OCI-LY1 (cell line): ENCODE data around the gene SPSB4.

Experiments
- H2AFZ ChIP-seq: fragments of 200-600 bp; sonication (generic), shearing (Covaris generic); 2 replicates; pipeline ENCODE4 v1.6.0; 2014; ENCODE audit warnings: antibody characterized with exemption, mild to moderate bottlenecking, low read length
- H3F3A ChIP-seq: fragments of 200-600 bp; sonication (generic), shearing (Covaris generic); 2 replicates; pipeline ENCODE4 v1.6.0; 2014; ENCODE audit warnings: mild to moderate bottlenecking, antibody characterized with exemption, low read length, moderate library complexity; ENCODE audit not compliant: insufficient read depth
- H3K27ac ChIP-seq: fragments of 200-600 bp; sonication (generic); 2 replicates; pipeline ENCODE4 v1.5.1; 2014; ENCODE audit warnings: low read length, mixed run types, mild to moderate bottlenecking, low read depth; ENCODE audit not compliant: poor library complexity, severe bottlenecking
- H3K27me3 ChIP-seq: fragments of 200-600 bp; sonication (generic); 2 replicates; pipeline ENCODE4 v1.6.0; 2014; ENCODE audit warnings: antibody characterized with exemption, mild to moderate bottlenecking, low read length, moderate library complexity; ENCODE audit not compliant: insufficient read depth
- H3K36me3 ChIP-seq: fragments of 200-600 bp; sonication (generic); 2 replicates; pipeline ENCODE4 v1.6.1; 2014; ENCODE audit warnings: mild to moderate bottlenecking, antibody characterized with exemption, low read length, moderate library complexity, mixed read lengths; ENCODE audit not compliant: insufficient read depth
- H3K4me1 ChIP-seq: fragments of 200-600 bp; sonication (generic); 2 replicates; pipeline ENCODE4 v1.5.1; 2014; ENCODE audit warnings: mild to moderate bottlenecking, low read length, moderate library complexity; ENCODE audit not compliant: insufficient read depth, severe bottlenecking
- H3K4me2 ChIP-seq: fragments of 200-600 bp; sonication (generic), shearing (Covaris generic); 2 replicates; pipeline ENCODE4 v1.6.1; 2014; ENCODE audit warnings: low read length
- H3K4me3 ChIP-seq: fragments of 200-600 bp; sonication (generic); 2 replicates; pipeline ENCODE4 v1.5.1; 2014; ENCODE audit warnings: low read length, low read depth, mild to moderate bottlenecking, mixed read lengths; ENCODE audit not compliant: poor library complexity, severe bottlenecking
- H3K79me2 ChIP-seq: fragments of 200-600 bp; shearing (Covaris generic); 2 replicates; pipeline ENCODE4 v1.6.1; 2016; ENCODE audit warnings: mixed run types, low read length, mixed read lengths; ENCODE audit not compliant: insufficient read depth
- H3K9ac ChIP-seq: fragments of 200-600 bp; sonication (generic), shearing (Covaris generic); 2 replicates; pipeline ENCODE4 v1.6.1; 2014; ENCODE audit warnings: mild to moderate bottlenecking, low read length, mixed read lengths
- H3K9me2 ChIP-seq: fragments of 200-600 bp; sonication (generic), shearing (Covaris generic); 2 replicates; pipeline ENCODE4 v1.6.1; 2014; ENCODE audit warnings: low read depth, mild to moderate bottlenecking, low read length, mixed read lengths
- H3K9me3 ChIP-seq: fragments of 200-600 bp; shearing (Covaris generic); 2 replicates; pipeline ENCODE4 v1.6.1; 2014; ENCODE audit warnings: low read length, mixed read lengths
- H4K20me1 ChIP-seq: fragments of 200-600 bp; sonication (generic), shearing (Covaris generic); 2 replicates; pipeline ENCODE4 v1.6.0; 2016; ENCODE audit warnings: mild to moderate bottlenecking, low read length; ENCODE audit not compliant: insufficient read depth
- EZH2 ChIP-seq: fragments of 200-600 bp; sonication (generic), shearing (Covaris generic); IDR thresholded peaks from 2 replicates; pipeline ENCODE4 v1.8.0; 2017; ENCODE audit warnings: borderline replicate concordance, mixed run types, mild to moderate bottlenecking, antibody characterized with exemption, low read length, moderate library complexity, mixed read lengths
- TF ChIP-seq, protein P1 (sequence below): fragments of 200-600 bp; sonication (generic), shearing (Covaris generic); IDR thresholded peaks from 2 replicates; pipeline ENCODE4 v1.5.1; 2017; ENCODE audit warnings: mild to moderate bottlenecking, antibody characterized with exemption, low read length, moderate library complexity, mixed read lengths

SPSB4 gene

DNA sequence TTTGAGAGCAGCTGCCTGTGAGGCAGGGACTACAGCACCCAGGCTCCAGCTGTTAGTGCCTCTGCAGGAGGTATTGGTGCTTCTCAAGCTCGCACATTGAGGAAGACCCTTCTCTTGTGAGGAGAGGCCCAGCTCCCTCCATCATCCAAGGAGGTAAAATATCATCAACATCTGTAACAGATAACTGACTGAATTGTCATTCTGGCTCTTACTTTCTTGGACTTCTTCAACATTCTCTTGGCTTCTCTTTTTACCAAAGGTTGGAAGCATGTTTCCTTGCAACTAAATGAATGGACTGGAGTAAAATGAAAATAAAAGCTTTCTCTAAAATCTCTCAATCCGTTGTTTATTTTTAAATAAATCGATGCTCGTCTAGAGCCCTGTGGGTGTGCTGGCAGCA, 127.4 kb downstream of the SPSB4 start:
- Histone ChIP-seq H3K9me2 (no peaks in the 10 kb centered on the region), H3K27ac (no peak overlapping the region), H3K4me3 (no peak overlapping the region), H3K4me1 (no peaks in the 10 kb centered on the region), H3K79me2 (no peaks in the 10 kb centered on the region), H4K20me1 (no peaks in the 10 kb centered on the region), H3F3A (no peaks in the 10 kb centered on the region), H3K36me3 (no peaks in the 10 kb centered on the region), H3K9ac (no peak overlapping the region), H2AFZ (no peak overlapping the region), H3K9me3 (no peaks in the 10 kb centered on the region), H3K27me3 (no peaks in the 10 kb centered on the region; the same call in 1 of the 2 replicates), H3K4me2 (no peak overlapping the region)
- no peak for TF ChIP-seq EZH2
- TF ChIP-seq, protein P1, sequence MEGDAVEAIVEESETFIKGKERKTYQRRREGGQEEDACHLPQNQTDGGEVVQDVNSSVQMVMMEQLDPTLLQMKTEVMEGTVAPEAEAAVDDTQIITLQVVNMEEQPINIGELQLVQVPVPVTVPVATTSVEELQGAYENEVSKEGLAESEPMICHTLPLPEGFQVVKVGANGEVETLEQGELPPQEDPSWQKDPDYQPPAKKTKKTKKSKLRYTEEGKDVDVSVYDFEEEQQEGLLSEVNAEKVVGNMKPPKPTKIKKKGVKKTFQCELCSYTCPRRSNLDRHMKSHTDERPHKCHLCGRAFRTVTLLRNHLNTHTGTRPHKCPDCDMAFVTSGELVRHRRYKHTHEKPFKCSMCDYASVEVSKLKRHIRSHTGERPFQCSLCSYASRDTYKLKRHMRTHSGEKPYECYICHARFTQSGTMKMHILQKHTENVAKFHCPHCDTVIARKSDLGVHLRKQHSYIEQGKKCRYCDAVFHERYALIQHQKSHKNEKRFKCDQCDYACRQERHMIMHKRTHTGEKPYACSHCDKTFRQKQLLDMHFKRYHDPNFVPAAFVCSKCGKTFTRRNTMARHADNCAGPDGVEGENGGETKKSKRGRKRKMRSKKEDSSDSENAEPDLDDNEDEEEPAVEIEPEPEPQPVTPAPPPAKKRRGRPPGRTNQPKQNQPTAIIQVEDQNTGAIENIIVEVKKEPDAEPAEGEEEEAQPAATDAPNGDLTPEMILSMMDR, result no peak

DNA sequence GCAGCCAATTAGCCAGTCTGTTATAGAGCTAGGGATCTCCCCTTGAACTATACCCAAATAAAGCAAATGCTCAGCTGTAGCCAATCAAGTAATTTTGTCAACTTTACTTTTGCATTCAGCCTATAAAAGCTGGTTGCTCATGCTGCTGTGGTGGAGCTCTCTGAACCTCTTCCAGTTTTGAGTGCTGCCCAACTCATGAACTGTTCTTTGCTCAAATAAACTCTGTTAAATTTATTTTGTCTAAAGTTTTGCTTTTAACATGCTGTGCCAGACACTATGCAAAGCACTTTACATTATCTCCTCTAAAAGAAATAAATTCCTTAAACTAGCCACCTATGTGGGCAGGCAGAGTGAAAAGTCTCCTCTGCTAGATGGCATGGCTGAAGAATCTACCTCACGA, 128.8 kb downstream of the SPSB4 start:
- H3K9me2 ChIP-seq, result no peaks in the 10 kb centered on the region
- H3K9me3 ChIP-seq, result no peaks in the 10 kb centered on the region
- no peaks in the 10 kb centered on the region for H4K20me1 ChIP-seq
- no peak for TF ChIP-seq EZH2
- TF ChIP-seq, protein P1, result no peak
- no peak overlapping the region for H3K9ac ChIP-seq
- no peaks in the 10 kb centered on the region; the same call in 1 of the 2 replicates for H3K27me3 ChIP-seq
- H3K36me3 ChIP-seq, result no peaks in the 10 kb centered on the region
- no peaks in the 10 kb centered on the region for H3K4me1 ChIP-seq
- no peak overlapping the region for H3K27ac ChIP-seq
- H3K4me2 ChIP-seq, result no peak overlapping the region
- no peak overlapping the region for H3K4me3 ChIP-seq
- no peak overlapping the region for H2AFZ ChIP-seq
- no peaks in the 10 kb centered on the region for H3F3A ChIP-seq
- H3K79me2 ChIP-seq, result no peaks in the 10 kb centered on the region

DNA sequence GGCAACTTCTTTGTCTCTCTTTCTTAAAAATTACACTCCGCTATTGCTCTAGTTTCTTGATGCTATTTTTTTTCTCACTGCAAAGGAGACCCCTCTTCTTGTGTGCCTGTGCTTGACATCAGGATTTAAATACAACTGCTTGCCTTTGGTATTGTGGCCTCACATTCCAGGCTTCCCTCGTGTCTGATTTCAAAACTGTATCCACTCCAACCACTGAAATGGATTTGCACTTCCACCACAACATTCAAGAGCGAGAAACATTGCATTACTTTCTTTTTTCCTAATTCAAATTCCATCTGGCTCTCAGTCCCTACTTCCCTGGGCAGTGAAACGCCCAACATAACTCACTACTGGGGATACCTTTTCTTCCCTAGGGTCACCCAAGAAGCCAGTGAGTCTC, 130.0 kb downstream of the SPSB4 start:
- H2AFZ ChIP-seq, result no peak overlapping the region
- H3K27me3 ChIP-seq, result peaks cover 7% of the 10 kb centered on the region
- no peaks in the 10 kb centered on the region for H3K9me3 ChIP-seq
- H3K4me2 ChIP-seq, result no peak overlapping the region
- H3K79me2 ChIP-seq, result no peaks in the 10 kb centered on the region
- no peaks in the 10 kb centered on the region for H3K4me1 ChIP-seq
- no peak overlapping the region for H3K4me3 ChIP-seq
- no peak overlapping the region for H3K9ac ChIP-seq
- no peak overlapping the region for H3K27ac ChIP-seq
- no peaks in the 10 kb centered on the region for H3K9me2 ChIP-seq
- H3K36me3 ChIP-seq, result no peaks in the 10 kb centered on the region
- H4K20me1 ChIP-seq, result no peaks in the 10 kb centered on the region
- no peaks in the 10 kb centered on the region for H3F3A ChIP-seq
- TF ChIP-seq EZH2, result no peak
- TF ChIP-seq, protein P1, result no peak
